NCI-H1436 treated with DMSO at 0.1 percent for 48 hours (cell line): Measurements from ENCODE around the gene PIEZO2.

Source experiments
- DNase-seq: peaks from one replicate; lab custom pipeline; 2025; lab: John Stamatoyannopoulos, UW

PIEZO2 gene

DNA sequence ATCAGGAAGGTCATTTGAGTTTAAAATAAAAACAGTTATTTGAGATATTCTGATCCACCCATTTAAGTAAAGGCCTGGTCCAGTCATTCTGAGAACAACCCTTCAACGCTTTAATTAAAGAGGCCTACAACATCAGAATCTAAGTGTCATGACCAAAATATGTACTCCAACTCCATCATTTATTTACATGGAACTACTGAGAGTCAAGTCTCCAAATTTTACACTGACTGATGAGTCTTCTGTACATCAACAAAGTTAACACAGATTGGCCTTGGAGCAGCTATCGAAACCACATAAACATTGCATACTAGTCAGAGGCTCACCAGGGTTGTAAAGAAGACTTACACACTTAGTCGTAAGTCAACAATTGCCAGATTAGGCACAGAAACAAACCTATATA lies 37.1 kb downstream of the PIEZO2 start:
- no peak for DNase-seq

DNA sequence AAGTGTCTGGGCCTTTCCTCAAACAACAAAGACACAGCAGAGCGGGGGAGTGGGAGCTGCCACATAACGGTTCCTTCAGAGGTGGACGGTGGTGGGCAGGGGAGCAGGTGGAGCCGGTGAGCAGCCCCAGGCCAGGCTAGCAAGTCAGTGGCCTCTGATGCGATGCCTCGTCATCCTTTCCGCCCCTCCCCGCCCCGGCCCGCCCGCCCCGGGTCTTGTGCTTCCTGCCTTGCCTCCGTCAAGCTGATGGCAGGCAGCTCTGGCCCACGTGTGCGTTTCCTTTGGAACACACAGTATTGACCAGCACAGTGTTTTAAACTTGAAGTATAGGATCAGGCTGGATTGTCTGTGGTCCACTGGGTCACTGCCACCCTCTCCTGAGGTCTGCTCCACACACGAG lies 38.9 kb downstream of the PIEZO2 start:
- no peak for DNase-seq

DNA sequence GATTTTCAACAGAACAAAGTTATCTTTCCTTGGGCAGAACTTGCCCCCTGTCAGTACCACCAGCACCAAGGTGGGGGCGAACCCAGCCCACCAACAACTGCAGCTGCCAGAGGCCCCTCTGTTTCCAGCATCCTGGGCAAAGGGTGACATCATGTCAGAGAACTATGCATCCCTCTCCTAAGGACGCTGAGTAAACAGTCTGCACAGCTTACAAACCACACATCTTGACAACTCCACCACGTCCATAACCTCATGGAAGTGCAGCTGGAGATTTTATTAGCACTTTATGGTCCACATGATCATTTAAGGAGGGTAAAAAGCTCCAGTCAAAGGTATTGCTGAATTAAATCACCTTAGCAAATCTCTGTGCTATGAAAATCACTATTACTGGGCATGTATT lies 40.4 kb downstream of the PIEZO2 start:
- DNase-seq, result no peak

DNA sequence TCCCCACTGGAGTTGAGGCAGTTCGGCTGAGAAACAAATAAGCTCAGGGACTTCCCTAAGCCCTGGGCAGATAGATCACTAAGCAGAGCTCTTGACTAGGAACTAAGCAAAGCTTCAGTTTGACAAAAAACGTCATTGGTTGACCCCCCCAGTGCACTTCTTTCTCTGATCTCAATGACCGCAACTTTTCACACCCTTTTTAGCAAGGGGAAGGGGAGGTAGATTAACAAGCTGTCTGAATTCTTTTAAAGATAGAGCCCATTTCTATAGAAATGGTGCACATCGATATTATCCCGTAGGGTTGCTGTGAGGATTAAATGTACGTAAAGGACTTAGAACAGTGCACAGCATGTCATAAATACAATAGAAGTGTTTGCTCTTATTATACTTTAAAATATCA lies 42.5 kb downstream of the PIEZO2 start:
- DNase-seq, result no peak

DNA sequence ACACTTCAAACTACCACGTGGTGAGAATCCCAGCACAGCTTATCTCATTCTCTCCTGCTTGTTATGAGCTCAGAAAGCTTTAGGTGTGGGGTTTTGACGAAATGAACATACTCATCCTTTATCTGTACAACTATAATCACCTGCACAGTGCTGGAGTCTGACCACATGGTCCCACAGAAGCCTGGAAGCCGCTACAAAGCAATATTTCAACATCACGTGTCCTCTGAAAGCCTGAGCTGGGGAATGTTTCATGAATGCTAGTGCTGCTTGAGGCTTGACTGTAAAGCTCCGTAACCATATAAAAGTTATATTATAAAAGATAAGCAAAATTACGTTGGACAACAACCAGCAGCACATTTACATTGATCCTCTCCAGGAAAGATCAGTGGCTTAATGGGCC lies 43.9 kb downstream of the PIEZO2 start:
- no peak for DNase-seq

DNA sequence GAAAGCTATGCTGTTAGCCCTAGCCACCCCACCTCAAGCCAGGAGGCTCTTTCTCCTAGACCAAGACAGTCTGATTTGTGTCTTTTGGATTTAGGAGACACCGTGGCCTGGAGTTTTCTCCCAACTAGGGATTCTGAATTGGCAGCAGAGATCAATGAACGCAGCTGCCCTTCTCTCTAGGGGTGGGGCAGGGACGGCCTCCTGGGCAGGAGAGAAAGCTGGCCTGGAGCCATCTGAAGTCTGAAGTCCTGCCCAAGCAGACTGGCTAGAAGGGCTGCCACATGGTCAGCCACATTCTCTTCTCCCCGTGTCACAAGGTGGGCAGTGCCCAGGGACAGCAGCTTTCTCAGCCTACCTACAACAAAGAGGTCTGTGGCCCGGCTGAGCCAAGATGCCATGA lies 45.1 kb downstream of the PIEZO2 start:
- DNase-seq, result no peak

DNA sequence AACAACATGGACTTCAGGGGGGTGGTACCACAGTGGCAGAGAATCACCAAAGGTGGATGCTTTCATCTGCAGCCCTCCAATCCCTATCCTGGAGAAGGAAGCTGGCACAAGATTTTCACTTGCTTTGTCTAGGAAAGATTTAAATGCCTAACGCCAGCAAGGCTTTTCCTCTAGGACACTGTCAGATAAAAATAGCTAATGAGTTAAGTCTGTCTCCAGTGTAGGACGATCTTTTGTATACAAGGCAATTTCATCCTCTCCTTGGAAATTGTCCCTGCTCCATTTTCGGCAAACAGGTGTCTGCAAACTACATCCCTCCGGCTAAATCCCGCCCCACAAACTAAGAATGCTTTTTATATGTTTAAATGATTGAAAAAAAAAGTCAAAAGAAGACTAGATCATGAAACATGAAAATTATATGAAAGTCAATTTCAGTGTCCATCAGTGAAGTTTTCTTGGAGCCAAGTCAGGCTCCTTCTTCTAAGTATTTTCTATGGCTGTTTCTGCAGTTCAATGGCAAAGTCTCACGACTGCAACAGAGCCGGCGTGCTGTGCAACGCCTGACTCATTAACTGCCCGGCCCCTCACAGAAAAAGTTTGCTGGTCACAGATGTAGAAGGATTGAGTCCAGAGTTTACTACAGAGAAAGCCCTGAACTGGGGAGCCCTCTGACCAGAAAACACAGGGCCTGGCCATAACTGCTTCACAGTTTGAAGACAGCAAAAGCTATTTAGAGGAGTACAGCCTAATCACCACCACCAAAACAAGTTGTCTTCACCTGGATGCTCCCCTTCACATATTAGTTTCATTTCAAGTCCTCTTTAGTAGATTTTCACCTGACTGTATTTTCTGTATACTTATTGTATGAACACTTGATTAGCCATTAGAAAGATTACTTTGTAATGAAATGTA lies 52.3 kb downstream of the PIEZO2 start:
- DNase-seq, result no peak

DNA sequence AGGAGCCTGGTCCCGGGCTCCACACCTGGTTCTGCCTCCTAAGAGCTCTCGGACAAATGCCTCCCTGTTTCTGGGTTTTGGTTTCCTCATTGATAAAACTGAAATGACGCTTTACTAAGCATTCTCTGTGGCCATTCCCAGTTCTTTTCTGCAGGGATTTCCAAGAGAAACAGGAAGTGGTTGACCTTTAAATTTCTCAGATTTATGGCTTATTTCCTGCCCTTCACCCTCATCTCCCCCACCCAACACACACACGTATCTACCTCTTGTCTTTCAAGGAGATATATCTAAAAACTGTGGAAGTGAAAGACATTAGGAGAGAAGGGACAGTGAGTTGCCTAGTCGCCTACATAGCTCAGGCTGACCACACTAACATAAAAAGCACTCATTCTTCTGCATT lies 53.0 kb downstream of the PIEZO2 start:
- DNase-seq, result no peak

DNA sequence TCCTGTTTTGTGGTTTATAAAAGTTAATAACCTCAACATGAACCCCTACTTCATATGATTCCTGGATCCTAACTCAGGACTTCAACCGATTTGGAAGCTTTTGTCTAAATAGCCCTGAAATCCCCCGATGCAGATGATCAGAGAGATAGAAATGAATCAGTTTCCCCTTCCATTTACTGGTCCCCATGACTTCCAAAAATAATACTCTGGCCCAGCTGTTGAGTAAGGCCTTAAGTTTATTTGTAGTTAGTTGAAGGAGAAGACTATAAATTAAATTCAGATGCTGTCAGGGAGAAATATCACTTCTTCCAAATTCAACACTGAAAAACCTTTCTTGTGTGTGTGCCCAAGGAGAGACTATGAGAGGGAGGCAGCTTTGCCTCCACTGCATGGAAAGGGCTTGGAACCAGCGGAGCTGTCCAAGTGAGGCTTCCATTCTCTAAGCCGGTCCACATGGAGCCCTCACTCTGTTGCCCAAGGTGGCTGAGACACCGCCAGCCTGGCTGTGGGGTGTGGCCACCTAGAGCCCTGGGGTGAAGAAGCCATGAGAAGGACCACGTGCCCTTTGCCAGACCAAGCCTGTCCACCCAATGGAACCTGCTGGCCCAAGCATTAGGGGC lies 53.6 kb downstream of the PIEZO2 start:
- no peak for DNase-seq

DNA sequence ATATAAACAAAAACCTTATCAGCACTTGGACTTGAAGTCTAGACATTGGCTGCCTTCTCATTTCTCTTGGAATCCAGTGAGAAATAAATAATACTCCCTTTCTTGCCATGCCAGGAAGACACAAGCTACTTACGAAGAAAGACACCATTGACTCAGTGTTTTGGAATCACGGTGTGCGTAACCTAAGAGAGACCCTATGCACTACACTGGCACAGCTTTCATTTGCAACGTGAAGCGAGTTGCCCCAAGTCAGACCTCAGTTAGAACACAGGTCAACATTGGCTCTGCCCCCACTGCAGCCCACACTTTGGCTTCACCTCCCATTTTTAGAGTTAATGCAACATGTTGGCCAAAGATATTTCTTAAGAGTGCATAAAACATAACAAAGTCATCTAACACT lies 54.2 kb downstream of the PIEZO2 start:
- DNase-seq, result no peak

DNA sequence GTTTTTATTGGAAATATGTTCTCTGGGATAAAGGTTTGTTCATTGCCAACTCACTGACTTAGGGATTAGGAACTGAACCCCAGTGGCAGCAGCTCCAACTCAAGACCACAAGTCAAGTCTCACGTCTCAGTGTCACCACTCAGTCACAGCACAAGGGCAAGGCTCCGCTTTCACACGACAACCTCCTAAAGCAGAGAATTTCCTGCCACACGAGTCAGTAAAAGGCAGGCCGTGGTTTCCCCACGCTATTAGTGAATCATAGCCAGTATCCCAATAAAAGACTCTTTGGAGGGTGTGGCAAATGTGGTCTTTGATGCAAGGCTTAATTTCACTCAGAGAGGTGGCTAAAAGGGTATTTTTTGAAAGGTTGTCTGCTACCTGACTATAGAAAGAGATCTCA lies 57.6 kb downstream of the PIEZO2 start:
- no peak for DNase-seq

DNA sequence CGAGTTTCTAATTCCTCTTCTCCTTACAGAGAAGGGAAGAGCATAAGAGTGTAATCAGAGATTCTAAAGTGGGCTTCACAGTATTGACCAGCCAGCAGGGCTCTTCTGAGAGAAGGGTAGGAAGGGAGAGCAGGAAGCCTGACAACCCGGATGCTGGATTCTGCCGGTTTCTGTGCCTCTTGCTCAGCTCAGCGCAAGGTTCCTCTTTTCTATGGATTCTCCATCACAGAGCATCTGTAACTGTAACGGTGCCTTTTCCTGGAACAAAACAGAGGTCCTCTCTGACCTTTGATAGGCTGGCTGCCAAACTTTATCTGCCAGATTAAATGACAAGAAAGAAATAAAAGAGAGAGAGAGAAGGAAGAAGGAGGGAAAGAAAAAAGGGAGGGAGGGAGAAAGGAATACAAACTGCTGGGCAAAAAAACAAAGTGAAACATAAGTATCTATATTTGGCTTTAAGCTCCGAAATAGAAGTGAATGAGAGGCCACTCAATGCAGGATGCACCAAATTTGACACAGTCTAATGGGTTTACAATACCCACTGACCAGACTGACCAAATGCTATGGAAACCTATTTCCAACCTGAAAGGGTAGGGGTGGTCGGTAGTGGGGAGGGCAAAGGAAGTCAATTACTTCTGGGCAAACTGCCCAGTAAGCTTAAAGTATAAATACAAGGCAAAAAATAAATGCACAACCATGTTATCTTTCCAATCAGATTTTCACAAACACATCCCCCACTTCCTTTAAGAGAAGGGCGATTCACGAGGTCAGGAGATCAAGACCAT lies 59.2 kb downstream of the PIEZO2 start:
- no peak for DNase-seq

DNA sequence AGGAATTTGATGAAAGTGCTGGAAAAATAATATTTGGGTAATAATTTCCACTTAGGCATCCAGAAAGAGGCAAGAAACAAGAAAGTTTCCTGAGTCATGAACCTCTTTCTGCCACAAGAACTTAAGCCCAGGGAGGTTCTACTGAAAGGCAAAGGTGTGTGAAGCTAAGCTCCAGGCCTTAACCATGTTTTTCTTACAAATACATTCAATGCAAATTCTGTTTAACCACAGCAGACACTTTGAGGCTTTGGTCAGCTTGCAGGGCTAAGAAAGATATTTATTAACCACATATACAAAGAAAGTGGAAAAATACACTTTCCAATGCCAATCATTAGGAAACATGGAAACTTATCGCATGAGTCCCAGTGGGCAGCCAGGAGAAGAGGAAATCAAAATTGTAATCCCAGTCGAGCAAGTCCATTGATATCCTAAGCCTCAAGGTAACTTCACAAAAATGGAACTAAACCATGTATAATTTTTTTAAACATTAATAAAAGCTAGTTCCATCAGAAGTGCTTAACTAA lies 68.3 kb downstream of the PIEZO2 start:
- no peak for DNase-seq

DNA sequence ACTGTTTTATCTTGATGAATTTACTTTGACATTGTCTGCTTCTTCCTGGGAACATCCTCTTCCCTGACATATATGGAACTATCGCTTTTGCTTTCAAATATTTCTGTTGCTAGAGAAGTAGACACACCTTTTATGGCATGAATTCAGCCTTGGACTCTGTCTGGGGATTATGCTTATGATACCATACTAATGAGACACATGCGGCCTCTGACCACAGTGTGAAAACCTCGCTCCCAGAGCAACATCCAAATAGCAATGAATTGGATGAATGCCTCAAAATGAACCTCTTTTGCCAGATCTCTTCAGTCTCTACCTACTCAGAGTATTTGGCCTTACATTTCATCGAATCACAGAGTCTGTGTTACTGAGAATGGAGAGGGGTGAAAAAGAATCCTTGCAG lies 70.9 kb downstream of the PIEZO2 start:
- DNase-seq, result no peak

DNA sequence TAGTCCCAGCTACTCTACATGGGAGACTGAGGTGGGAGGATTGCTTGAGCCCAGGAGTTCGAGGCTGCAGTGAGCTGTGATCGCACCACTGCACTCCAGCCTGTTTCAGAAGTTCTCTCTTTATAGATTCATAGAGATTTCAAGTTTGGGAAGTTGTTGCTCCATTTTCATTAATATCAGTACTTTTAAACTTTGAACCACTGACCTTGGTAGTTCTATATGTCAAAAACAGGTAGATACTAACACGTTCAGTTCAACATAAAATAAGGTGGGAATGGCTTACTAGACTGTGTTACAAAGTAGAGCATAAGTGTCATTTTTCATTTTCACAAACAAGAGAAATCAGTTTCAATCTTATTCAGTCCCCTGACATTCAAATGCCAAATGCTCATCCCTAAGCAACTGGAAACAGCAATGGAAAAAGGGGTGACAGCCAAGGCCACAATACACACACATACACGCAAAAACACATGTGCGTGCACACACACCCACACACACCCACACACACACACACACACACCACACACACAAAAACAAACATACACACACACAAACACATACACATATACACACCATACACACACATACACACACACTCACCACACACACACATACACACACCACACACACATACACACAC lies 71.7 kb downstream of the PIEZO2 start:
- DNase-seq, result no peak

DNA sequence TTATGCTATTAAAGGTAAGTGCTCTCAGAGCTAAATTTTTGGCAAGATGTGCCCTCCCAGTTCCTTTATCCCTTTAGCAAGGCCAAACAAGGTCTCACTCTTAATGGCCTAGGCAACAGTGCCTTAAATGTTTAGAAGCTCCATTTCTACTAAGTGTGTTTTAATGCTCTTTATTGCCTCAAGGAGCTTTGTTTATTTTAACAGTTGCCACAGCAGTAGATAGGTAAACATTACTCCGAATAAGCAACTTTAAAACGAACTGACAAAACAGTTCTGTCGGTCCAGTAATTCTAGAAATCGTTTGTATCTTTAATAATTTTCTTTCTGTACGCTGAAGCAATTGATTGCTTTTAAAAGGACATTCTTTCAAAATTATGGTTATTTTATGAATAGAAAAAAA lies 74.5 kb downstream of the PIEZO2 start:
- DNase-seq, result no peak

DNA sequence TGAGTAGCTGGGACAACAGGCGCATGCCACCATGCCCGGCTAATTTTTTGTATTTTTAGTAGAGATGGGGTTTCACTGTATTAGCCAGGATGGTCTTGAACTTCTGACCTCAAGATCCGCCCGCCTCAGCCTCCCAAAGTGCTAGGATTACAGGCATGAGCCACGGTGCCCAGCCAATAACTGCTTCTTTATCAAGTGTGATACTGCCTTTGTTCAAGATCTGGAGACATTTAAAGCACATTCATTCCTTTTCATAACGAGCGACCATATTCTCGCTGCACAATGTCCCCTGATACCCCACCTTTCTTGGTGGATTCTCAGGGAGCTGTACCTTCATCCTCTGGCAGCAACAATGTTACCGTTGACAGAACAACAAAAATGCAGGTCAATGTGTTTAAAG lies 75.4 kb downstream of the PIEZO2 start:
- DNase-seq, result no peak

DNA sequence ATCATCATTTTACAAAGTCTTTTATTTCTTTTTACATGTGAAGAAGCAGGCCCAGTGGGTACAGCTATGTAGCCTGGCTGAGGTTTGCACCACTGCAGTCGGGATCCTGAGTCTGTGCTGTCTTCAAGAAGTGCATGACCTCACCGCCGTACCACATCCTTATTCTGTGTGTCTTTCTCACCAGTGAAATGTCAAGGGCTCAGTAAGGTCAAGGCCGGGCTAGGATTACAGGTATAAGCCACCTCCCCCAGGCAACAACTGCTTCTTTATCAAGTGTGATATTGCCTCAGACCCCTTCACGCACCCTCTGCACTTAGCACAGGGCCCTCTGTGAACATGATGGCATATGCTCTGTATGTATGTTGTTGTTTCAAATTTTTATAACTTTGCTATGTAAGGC lies 76.7 kb downstream of the PIEZO2 start:
- no peak for DNase-seq

DNA sequence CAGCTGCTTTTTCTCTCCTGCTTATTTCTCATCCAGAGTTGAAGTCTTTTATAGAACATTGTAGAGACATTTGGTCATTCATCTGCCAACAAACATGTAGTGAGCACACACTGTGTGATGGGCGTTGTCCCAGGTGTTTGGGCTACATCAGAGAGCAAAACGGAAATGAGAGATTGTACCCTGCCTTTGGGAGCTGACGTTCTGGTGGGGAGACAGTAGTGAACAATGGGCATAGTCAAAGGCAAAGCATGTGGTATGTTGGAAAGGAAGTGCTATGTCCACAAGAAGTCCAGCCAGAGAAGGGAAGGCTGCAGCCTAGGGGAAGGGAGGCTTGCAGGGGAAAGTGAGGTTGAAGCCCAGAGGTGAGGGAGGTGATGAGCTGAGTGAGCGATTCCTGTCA lies 78.1 kb downstream of the PIEZO2 start:
- no peak for DNase-seq

DNA sequence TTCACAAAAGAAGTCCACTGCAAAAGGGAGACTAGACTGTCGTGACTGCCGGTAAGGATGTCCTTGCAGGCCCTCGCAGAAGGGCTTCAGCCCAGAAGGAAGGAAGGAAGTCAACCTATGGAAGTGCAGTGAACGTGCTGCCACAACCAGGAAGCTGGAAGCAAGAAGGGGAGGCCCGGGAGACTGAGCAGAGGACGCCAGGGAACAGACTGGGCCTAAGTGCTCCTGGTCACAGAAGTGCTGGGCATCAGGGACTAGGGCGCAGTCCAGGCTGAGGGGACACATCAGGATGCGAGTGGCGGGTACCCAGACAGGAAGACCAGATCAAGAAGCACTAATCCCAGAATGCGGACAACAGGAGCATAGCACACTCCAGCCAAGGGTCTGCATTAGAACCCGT lies 78.8 kb downstream of the PIEZO2 start:
- DNase-seq, result no peak

DNA sequence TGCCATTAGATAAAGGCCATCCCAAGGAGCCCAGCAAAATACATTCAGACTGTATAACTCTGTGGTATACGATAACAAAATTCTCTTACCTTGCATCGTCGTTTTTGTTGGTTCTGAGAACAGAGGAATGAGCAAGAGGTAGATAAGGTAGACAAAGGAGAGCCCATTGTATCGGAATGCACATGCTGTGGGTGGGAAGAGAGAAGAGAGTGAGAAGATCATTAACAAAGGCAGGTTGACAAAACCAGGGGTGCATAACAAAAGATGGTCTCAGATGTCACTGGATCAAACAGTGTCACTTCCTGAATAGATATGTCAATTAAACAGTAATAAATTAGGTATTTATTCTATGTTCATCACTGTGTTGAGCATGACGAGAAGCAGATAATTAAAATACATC lies 83.3 kb downstream of the PIEZO2 start:
- no peak for DNase-seq

DNA sequence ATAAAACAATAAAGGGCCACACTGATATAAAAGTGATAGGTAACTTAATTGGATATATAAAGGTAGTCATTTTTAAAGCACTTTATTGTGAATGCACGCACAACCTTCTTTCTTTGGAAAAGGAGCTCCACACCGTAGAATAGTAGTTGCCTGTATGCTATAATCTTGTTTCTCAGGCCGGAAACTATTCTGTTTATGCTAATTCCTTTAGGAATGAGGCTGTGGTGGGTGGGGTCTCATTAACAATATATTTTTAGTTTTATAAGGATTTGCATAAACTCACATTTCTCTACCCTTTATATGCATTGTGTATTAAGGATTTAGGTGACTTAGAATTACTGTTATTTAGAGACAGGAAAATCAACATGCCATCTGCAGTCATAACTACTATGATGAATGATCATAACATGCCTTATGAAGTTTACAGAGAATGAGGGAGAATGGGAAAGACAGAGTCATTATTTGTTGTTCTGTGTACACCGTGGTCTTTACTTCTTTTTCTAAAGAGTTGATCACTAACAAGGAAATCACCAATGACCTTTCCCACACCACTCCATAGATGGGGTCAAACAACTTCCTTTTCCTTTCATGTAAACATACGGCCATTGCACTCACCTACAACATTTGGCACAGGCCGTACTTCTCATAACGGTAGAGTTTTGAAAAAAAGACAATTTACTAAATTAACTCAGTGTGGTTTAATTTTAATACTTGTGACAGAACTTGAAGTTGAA lies 84.5 kb downstream of the PIEZO2 start:
- no peak for DNase-seq
